ENCODE measurements around the gene MLH3.
"Not testable (repeated sequence)": the region's sequence is repeated elsewhere in the genome, so short reads cannot be mapped to it uniquely, and the experiment has no call there.

Gene MLH3

GRCh38 chr14:75068294-75069120, 17.2 kb upstream of the MLH3 start:
- in situ Hi-C loops (cut with MboI; ENCODE audit: low sequenced_read_pairs) = no loop called here

- in situ Hi-C loops (cut with MboI; ENCODE audit: low sequenced_read_pairs) = not testable (repeated sequence)
Measured at GRCh38 chr14:75067765-75068164, 16.5 kb upstream of the MLH3 start.

- in situ Hi-C loops (cut with MboI; ENCODE audit: low sequenced_read_pairs) = no loop called here
Measured at GRCh38 chr14:75067212-75067611, 15.9 kb upstream of the MLH3 start.

GRCh38 chr14:75066691-75067090, 15.4 kb upstream of the MLH3 start:
- in situ Hi-C loops (cut with MboI; ENCODE audit: low sequenced_read_pairs) = no loop called here

GRCh38 chr14:75064205-75064567, 12.9 kb upstream of the MLH3 start:
- in situ Hi-C loops (cut with MboI; ENCODE audit: low sequenced_read_pairs) = no loop called here

- in situ Hi-C loops (cut with MboI; ENCODE audit: low sequenced_read_pairs) = no loop called here
Measured at GRCh38 chr14:75063491-75064204, 12.4 kb upstream of the MLH3 start, which contains the start of gene ACYP1. Gene ACYP1, minus strand, starts transcription at chr14:75064024. Its CDS starts 471 bp downstream, at chr14:75063553.

- in situ Hi-C loops (cut with MboI; ENCODE audit: low sequenced_read_pairs) = no loop called here
Measured at GRCh38 chr14:75063013-75063412, 11.7 kb upstream of the MLH3 start.

- in situ Hi-C loops (cut with MboI; ENCODE audit: low sequenced_read_pairs) = no loop called here
Measured at GRCh38 chr14:75060420-75060819, 9.2 kb upstream of the MLH3 start.

- in situ Hi-C loops (cut with MboI; ENCODE audit: low sequenced_read_pairs) = no loop called here
Measured at GRCh38 chr14:75059642-75060041, 8.4 kb upstream of the MLH3 start.

GRCh38 chr14:75054421-75054820, 3.2 kb upstream of the MLH3 start:
- in situ Hi-C loops (cut with MboI; ENCODE audit: low sequenced_read_pairs) = no loop called here

- in situ Hi-C loops (cut with MboI; ENCODE audit: low sequenced_read_pairs) = no loop called here
Measured at GRCh38 chr14:75053396-75054291, 2.4 kb upstream of the MLH3 start.

GRCh38 chr14:75051556-75051899, 261 bp upstream of the MLH3 start:
- in situ Hi-C loops (cut with MboI; ENCODE audit: low sequenced_read_pairs) = no loop called here

GRCh38 chr14:75049731-75050201, 1.5 kb downstream of the MLH3 start:
- in situ Hi-C loops (cut with MboI; ENCODE audit: low sequenced_read_pairs) = no loop called here

GRCh38 chr14:75049136-75049535, 2.1 kb downstream of the MLH3 start:
- in situ Hi-C loops (cut with MboI; ENCODE audit: low sequenced_read_pairs) = no loop called here

GRCh38 chr14:75048101-75048500, 3.2 kb downstream of the MLH3 start:
- in situ Hi-C loops (cut with MboI; ENCODE audit: low sequenced_read_pairs) = no loop called here

GRCh38 chr14:75047506-75047905, 3.8 kb downstream of the MLH3 start:
- in situ Hi-C loops (cut with MboI; ENCODE audit: low sequenced_read_pairs) = no loop called here

GRCh38 chr14:75046899-75047298, 4.4 kb downstream of the MLH3 start:
- in situ Hi-C loops (cut with MboI; ENCODE audit: low sequenced_read_pairs) = no loop called here

GRCh38 chr14:75046275-75046674, 5.0 kb downstream of the MLH3 start:
- in situ Hi-C loops (cut with MboI; ENCODE audit: low sequenced_read_pairs) = no loop called here

GRCh38 chr14:75044752-75045151, 6.5 kb downstream of the MLH3 start:
- in situ Hi-C loops (cut with MboI; ENCODE audit: low sequenced_read_pairs) = no loop called here

- in situ Hi-C loops (cut with MboI; ENCODE audit: low sequenced_read_pairs) = no loop called here
Measured at GRCh38 chr14:75044322-75044721, 6.9 kb downstream of the MLH3 start.

- in situ Hi-C loops (cut with MboI; ENCODE audit: low sequenced_read_pairs) = no loop called here
Measured at GRCh38 chr14:75042035-75042434, 9.2 kb downstream of the MLH3 start.

All from HL-60/S4 treated with phorbol 12-myristate 13-acetate at 8.2 ng/mL for 4 days and 3 days (cell line).